OCI-LY3 (cell line): ENCODE data around the gene ENHO.
A peak's percentile ranks its signal among the peaks of the same experiment; 100 is the strongest.

Source experiments
- H2AFZ ChIP-seq: fragments of 200-600, 300-600 bp; shearing (Covaris generic); 2 replicates; pipeline ENCODE4 v1.6.0; 2014; ENCODE audit warnings: antibody characterized with exemption, low read depth, low read length
- H3K27ac ChIP-seq: fragments of 200-600, 300-600 bp; sonication (generic); 2 replicates; pipeline ENCODE4 v1.5.1; 2014; ENCODE audit warnings: mild to moderate bottlenecking, low read length, moderate library complexity, mixed read lengths
- H3K27me3 ChIP-seq: fragments of 200-600, 300-600 bp; sonication (generic); 2 replicates; pipeline ENCODE4 v1.6.1; 2014; ENCODE audit warnings: low read depth, low read length, mixed read lengths
- H3K36me3 ChIP-seq: fragments of 200-600, 300-600 bp; sonication (generic); replicated peaks from 2 replicates; pipeline ENCODE3; 2014; ENCODE audit warnings: low read depth, low read length, mixed read lengths
- H3K4me1 ChIP-seq: fragments of 300-600, 200-600 bp; sonication (generic); 2 replicates; pipeline ENCODE4 v1.6.1; 2014; ENCODE audit warnings: low read length, mixed read lengths
- H3K4me2 ChIP-seq: fragments of 200-600, 300-600 bp; sonication (generic); 2 replicates; pipeline ENCODE4 v1.6.1; 2014; ENCODE audit warnings: low read length, mixed read lengths
- H3K4me3 ChIP-seq: fragments of 300-600, 200-600 bp; sonication (generic); 2 replicates; pipeline ENCODE4 v1.5.1; 2014; ENCODE audit warnings: antibody characterized with exemption, mild to moderate bottlenecking, low read length, moderate library complexity
- H3K79me2 ChIP-seq: fragments of 300-600, 200-600 bp; shearing (Covaris generic); 2 replicates; pipeline ENCODE4 v1.6.1; 2014; ENCODE audit warnings: mild to moderate bottlenecking, low read length, mixed read lengths
- H3K9ac ChIP-seq: fragments of 300-600, 200-600 bp; shearing (Covaris generic); 2 replicates; pipeline ENCODE4 v1.6.0; 2014; ENCODE audit warnings: mild to moderate bottlenecking, low read length, moderate library complexity
- H3K9me3 ChIP-seq: fragments of 200-600, 300-600 bp; shearing (Covaris generic); 2 replicates; pipeline ENCODE4 v1.6.1; 2014; ENCODE audit warnings: low read length, mixed read lengths; ENCODE audit not compliant: insufficient read depth
- H4K20me1 ChIP-seq: fragments of 200-600, 300-600 bp; sonication (generic); 2 replicates; pipeline ENCODE4 v1.6.1; 2016; ENCODE audit warnings: low read length, mixed read lengths; ENCODE audit not compliant: insufficient read depth
- EZH2phosphoT487 ChIP-seq: fragments of 200-600 bp; shearing (Covaris generic); IDR thresholded peaks from 2 replicates; pipeline ENCODE4 v1.6.1; 2018; ENCODE audit warnings: antibody characterized with exemption, mixed run types, low read depth
- TF ChIP-seq, protein P1 (sequence below): fragments of 200-600, 300-600 bp; sonication (generic); IDR thresholded peaks from 2 replicates; pipeline ENCODE4 v1.5.1; 2014; ENCODE audit warnings: antibody characterized with exemption, low read length, low read depth

The ENHO gene

DNA sequence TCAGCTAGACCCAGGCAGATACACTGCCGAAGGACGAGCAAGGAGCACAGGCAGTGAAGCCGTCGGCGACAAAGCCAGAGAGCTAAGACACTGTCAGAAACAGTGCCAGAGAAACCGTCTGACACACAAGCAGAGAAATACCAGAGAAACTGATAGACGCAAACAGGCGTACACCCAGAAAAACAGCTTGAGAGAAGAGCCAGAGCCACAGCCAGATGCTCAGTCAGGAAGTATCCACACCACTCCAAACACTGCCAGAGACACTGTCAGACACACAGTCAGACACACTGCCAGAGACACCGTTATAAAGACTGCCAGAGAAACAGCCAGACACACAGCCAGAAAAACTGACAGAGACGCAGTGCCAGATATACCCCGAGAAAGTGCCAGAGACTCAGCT lies 47.6 kb upstream of the ENHO start:
- Histone ChIP-seq H3K27ac (peak overlapping the region; percentile 52; the same call in 1 of the 2 replicates), H3K9me3 (no peaks in the 10 kb centered on the region), H3K4me1 (peaks cover 49% of the 10 kb centered on the region), H3K27me3 (no peaks in the 10 kb centered on the region), H4K20me1 (no peaks in the 10 kb centered on the region), H3K79me2 (no peaks in the 10 kb centered on the region), H3K9ac (peak overlapping the region; percentile 48; the same call in 1 of the 2 replicates), H3K4me3 (no peak overlapping the region), H3K4me2 (peak overlapping the region; percentile 59; the same call in 1 of the 2 replicates), H2AFZ (no peak overlapping the region), H3K36me3 (no peaks in the 10 kb centered on the region)
- no peak for TF ChIP-seq EZH2phosphoT487
- TF ChIP-seq, protein P1, sequence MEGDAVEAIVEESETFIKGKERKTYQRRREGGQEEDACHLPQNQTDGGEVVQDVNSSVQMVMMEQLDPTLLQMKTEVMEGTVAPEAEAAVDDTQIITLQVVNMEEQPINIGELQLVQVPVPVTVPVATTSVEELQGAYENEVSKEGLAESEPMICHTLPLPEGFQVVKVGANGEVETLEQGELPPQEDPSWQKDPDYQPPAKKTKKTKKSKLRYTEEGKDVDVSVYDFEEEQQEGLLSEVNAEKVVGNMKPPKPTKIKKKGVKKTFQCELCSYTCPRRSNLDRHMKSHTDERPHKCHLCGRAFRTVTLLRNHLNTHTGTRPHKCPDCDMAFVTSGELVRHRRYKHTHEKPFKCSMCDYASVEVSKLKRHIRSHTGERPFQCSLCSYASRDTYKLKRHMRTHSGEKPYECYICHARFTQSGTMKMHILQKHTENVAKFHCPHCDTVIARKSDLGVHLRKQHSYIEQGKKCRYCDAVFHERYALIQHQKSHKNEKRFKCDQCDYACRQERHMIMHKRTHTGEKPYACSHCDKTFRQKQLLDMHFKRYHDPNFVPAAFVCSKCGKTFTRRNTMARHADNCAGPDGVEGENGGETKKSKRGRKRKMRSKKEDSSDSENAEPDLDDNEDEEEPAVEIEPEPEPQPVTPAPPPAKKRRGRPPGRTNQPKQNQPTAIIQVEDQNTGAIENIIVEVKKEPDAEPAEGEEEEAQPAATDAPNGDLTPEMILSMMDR = no peak

DNA sequence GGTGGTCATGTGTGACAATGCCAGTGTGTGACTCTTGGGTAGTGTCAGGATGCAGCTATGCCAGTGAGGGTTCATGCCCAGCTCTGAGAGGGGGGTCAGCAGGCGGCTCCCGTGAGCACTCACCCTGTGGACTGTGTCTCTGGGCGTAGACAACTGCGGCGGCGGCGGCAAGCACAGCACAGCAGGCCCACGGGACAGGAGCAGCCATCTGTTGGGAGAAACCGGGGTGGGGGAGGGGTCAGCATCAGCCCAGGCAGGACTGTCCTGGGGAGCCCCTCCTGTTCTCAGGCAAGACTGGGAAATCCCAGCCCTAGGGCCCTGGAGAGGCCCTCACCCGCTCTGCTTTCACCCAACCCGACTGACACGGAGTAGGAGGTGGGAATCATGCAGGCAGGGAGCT lies 46.0 kb upstream of the ENHO start:
- H3K4me2 ChIP-seq = no peak overlapping the region
- H3K4me3 ChIP-seq = no peak overlapping the region
- H3K27ac ChIP-seq = no peak overlapping the region
- H2AFZ ChIP-seq = no peak overlapping the region
- no peaks in the 10 kb centered on the region for H3K36me3 ChIP-seq
- H3K4me1 ChIP-seq = peaks cover 56% of the 10 kb centered on the region
- TF ChIP-seq EZH2phosphoT487 = no peak
- TF ChIP-seq, protein P1 = no peak
- no peaks in the 10 kb centered on the region for H3K9me3 ChIP-seq
- H3K27me3 ChIP-seq = no peaks in the 10 kb centered on the region
- H3K9ac ChIP-seq = no peak overlapping the region
- H3K79me2 ChIP-seq = no peaks in the 10 kb centered on the region
- no peaks in the 10 kb centered on the region for H4K20me1 ChIP-seq

- Histone ChIP-seq H3K27ac (no peak overlapping the region), H3K9me3 (no peaks in the 10 kb centered on the region), H4K20me1 (no peaks in the 10 kb centered on the region), H3K9ac (no peak overlapping the region), H3K4me2 (no peak overlapping the region), H3K79me2 (no peaks in the 10 kb centered on the region), H3K4me1 (peaks cover 62% of the 10 kb centered on the region), H2AFZ (no peak overlapping the region), H3K4me3 (no peak overlapping the region), H3K27me3 (no peaks in the 10 kb centered on the region), H3K36me3 (no peaks in the 10 kb centered on the region)
- no peak for TF ChIP-seq EZH2phosphoT487
- TF ChIP-seq, protein P1 = no peak
Measured at GRCh38 chr9:34568133-34568532, 45.3 kb upstream of the ENHO start.

DNA sequence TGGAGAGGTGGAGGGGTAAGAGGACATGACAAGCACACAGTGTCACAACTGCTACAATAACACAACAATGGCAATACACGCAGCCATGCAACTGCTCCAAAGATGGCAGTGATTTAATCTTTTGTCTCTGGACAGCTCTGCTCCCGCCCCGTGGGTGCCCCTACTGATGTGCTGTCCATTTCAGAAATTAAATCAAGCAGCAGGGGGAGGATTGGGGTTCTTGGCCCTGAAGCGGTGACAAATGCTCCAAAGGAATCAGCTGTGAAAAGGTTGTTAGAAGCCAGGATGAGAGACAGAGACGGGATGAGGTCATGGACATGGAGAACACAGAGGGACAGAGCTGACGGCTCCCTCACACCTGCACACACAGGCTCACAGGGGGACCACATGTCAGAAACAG lies 44.2 kb upstream of the ENHO start:
- Histone ChIP-seq H3K27ac (no peak overlapping the region), H3K27me3 (no peaks in the 10 kb centered on the region), H4K20me1 (no peaks in the 10 kb centered on the region), H3K4me1 (peaks cover 52% of the 10 kb centered on the region), H2AFZ (no peak overlapping the region), H3K4me2 (no peak overlapping the region), H3K9me3 (no peaks in the 10 kb centered on the region), H3K36me3 (no peaks in the 10 kb centered on the region), H3K79me2 (no peaks in the 10 kb centered on the region), H3K9ac (no peak overlapping the region), H3K4me3 (no peak overlapping the region)
- TF ChIP-seq EZH2phosphoT487 = no peak
- TF ChIP-seq, protein P1 = no peak
